Left ventricle myocardium inferior (tissue), 1 donor: ENCODE results near the gene CUL2. TPM values are rescaled to one million over a fixed set of nuclear protein-coding genes. Genes with fewer than 3 reads are reported as not detected.

ENCODE experiments used
- DNase-seq: peaks from one replicate; pipeline ENCODE4 v3.0.0-alpha.2; 2020
- H3K27ac ChIP-seq: fragments of 200-600 bp; replicated peaks from 2 replicates; pipeline ENCODE4 v1.8.0; 2021
- H3K27me3 ChIP-seq: fragments of 200-600 bp; 2 replicates; pipeline ENCODE4 v1.8.0; 2021; ENCODE audit warnings: low read depth
- H3K36me3 ChIP-seq: fragments of 200-600 bp; 2 replicates; pipeline ENCODE4 v1.8.0; 2021
- H3K4me1 ChIP-seq: fragments of 200-600 bp; 2 replicates; pipeline ENCODE4 v1.8.0; 2021
- H3K4me3 ChIP-seq: fragments of 200-600 bp; 2 replicates; pipeline ENCODE4 v1.8.0; 2021; ENCODE audit warnings: mild to moderate bottlenecking, moderate library complexity
- H3K9me3 ChIP-seq: fragments of 200-600 bp; replicated peaks from 2 replicates; pipeline ENCODE4 v1.8.0; 2021
- intact Hi-C: fragments of 100-400 bp; cut with micrococcal nuclease; formaldehyde crosslinking; loops from one replicate; pipeline ENCODE4 v1.11.0; 2022
- total RNA-seq: library from RNA; stranded (reverse); fragmentation: NEBNext Ultra II Directional; extraction: Animal tissue kit (Norgen Biotek cat#: 25700); gene quantifications from one replicate; pipeline ENCODE4 v1.2.1, GENCODE V29; 2021
- TF ChIP-seq, protein P1 (sequence below): fragments of 200-600 bp; IDR thresholded peaks from 2 replicates; pipeline ENCODE4 v1.8.0; 2021; ENCODE audit warnings: antibody characterized with exemption, mild to moderate bottlenecking, borderline replicate concordance
- donor health status: DM: no; HTN: yes; CAD: no; lungs with severe emphysema.

CUL2 gene
- total RNA-seq, 1 donor from 2014 or later = 35.9 TPM

DNA sequence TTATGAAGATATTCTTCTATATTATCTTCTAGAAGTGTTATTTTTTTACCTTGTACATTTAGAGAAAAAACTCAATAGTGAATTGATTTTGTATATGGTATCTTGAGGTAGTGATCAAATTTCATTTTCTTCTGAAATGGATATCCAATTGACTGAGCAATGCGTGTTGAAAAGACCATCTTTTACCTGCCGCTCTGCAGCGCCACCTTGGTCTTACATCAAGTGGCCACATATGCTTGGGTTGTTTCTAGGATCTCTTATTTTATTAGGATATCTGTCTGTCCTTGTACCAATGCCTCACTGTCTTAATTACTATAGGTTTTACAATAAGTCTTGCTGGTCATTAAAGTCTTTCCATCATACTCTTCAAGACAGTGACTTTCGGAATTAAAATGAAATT lies 53.0 kb downstream of the CUL2 start:
- TF ChIP-seq, protein P1, sequence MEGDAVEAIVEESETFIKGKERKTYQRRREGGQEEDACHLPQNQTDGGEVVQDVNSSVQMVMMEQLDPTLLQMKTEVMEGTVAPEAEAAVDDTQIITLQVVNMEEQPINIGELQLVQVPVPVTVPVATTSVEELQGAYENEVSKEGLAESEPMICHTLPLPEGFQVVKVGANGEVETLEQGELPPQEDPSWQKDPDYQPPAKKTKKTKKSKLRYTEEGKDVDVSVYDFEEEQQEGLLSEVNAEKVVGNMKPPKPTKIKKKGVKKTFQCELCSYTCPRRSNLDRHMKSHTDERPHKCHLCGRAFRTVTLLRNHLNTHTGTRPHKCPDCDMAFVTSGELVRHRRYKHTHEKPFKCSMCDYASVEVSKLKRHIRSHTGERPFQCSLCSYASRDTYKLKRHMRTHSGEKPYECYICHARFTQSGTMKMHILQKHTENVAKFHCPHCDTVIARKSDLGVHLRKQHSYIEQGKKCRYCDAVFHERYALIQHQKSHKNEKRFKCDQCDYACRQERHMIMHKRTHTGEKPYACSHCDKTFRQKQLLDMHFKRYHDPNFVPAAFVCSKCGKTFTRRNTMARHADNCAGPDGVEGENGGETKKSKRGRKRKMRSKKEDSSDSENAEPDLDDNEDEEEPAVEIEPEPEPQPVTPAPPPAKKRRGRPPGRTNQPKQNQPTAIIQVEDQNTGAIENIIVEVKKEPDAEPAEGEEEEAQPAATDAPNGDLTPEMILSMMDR = no peak
- Histone ChIP-seq H3K27me3 (no peaks in the 10 kb centered on the region), H3K9me3 (no peaks in the 10 kb centered on the region), H3K4me1 (peaks cover 5% of the 10 kb centered on the region), H3K36me3 (peaks cover 77% of the 10 kb centered on the region), H3K27ac (no peak overlapping the region), H3K4me3 (no peak overlapping the region)
- no peak for DNase-seq
- intact Hi-C loops = no loop called here

DNA sequence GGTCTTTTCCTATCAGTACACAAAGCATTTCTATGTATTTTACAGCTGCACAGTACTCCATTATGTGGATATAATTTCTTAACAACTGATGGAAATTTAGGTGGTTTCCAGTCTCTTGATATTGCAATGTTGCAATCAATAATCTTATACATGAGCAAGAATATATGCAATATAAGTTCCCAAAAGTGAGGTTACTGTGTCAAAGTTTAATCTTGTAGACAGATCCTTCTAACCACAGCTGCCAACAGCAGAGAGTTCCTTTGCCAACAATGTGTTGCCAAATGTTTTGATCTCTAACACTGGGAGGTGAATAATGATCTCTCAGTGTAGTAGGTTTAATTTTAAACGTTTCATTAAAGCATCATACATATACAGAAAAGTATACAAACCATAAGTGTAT lies 54.5 kb downstream of the CUL2 start:
- H3K4me3 ChIP-seq = no peak overlapping the region
- no peak for DNase-seq
- TF ChIP-seq, protein P1 = no peak
- peaks cover 5% of the 10 kb centered on the region for H3K4me1 ChIP-seq
- no peaks in the 10 kb centered on the region for H3K9me3 ChIP-seq
- H3K27ac ChIP-seq = no peak overlapping the region
- H3K36me3 ChIP-seq = peaks cover 88% of the 10 kb centered on the region
- H3K27me3 ChIP-seq = no peaks in the 10 kb centered on the region
- intact Hi-C loops = no loop called here

DNA sequence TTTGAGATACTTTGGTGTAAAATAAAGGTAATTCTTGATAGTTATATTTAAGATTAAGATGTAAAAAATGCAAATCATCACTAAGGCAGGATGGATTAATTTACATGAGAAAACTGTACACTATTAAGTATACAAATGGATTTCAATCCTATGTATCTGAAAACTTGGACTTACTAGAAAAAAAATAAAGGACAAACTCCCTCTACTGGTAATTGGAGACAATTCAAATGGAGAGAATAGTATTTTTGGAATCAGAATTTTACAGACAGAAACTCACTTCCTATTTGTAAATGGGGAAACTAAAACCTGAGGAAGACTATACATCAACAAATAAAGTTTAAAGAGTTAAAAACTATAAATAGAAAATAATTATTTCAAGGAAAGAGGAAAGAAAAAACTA lies 62.6 kb downstream of the CUL2 start:
- intact Hi-C loops = no loop called here
- H3K9me3 ChIP-seq = no peaks in the 10 kb centered on the region
- no peak for DNase-seq
- TF ChIP-seq, protein P1 = peak; percentile 54
- H3K27ac ChIP-seq = no peak overlapping the region
- H3K27me3 ChIP-seq = no peaks in the 10 kb centered on the region
- no peaks in the 10 kb centered on the region for H3K4me1 ChIP-seq
- peaks cover 94% of the 10 kb centered on the region for H3K36me3 ChIP-seq
- H3K4me3 ChIP-seq = no peak overlapping the region

DNA sequence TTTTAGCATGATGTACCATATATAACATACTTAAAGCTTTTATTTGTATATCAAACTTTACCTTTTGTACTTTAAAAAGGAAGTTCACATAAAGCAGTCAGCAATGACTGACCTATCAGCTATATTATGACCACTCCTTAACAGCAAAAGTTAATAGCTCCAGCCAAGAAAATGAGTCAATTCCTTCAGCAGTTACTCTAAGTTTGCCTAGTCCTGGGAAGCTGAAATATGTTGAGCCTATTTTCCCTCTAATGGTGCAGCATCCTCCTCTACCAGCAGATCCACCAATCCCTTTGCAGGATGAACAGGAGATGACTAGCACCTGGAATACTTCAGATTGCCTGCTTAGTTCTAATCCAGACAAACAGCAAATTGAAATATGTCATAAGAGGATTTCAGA lies 64.2 kb downstream of the CUL2 start:
- H3K9me3 ChIP-seq = no peaks in the 10 kb centered on the region
- intact Hi-C loops = no loop called here
- H3K4me3 ChIP-seq = no peak overlapping the region
- H3K27ac ChIP-seq = no peak overlapping the region
- no peak for DNase-seq
- TF ChIP-seq, protein P1 = no peak
- no peaks in the 10 kb centered on the region for H3K4me1 ChIP-seq
- H3K27me3 ChIP-seq = no peaks in the 10 kb centered on the region
- peaks cover 82% of the 10 kb centered on the region for H3K36me3 ChIP-seq

DNA sequence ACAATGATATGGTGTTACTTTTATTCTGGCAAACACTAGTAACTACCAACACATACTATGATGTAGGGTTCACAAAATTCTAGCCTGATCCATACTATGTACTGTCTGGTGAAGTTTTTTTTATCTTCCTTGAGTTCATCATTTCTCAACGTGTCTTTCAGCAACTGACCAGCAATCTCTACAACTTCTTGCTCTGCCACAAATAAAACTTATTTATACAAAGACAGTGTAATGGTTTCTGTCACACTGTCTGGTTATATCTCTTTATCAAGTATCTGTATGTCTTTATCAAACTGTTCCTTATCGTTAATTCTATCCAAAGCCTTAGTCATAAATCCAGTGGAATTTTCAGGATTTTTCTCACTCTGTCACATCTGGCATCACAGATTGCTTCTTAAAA lies 69.7 kb downstream of the CUL2 start:
- DNase-seq = no peak
- TF ChIP-seq, protein P1 = no peak
- Histone ChIP-seq H3K27ac (no peak overlapping the region), H3K27me3 (no peaks in the 10 kb centered on the region), H3K4me1 (peaks cover 15% of the 10 kb centered on the region), H3K9me3 (no peaks in the 10 kb centered on the region), H3K4me3 (no peak overlapping the region), H3K36me3 (peaks cover 50% of the 10 kb centered on the region)
- intact Hi-C loops = no loop called here
